ENCODE results near the gene ARID2. TPM values are rescaled to one million over a fixed set of nuclear protein-coding genes. Genes with fewer than 3 reads are reported as not detected.

ARID2 gene
- total and polyA plus RNA-seq, 9 of the 15 experiments (the other 6 are each of a cell fraction or from before 2014, with no cell fraction given): 13.4 to 41.6 (median 29.4) TPM

DNA sequence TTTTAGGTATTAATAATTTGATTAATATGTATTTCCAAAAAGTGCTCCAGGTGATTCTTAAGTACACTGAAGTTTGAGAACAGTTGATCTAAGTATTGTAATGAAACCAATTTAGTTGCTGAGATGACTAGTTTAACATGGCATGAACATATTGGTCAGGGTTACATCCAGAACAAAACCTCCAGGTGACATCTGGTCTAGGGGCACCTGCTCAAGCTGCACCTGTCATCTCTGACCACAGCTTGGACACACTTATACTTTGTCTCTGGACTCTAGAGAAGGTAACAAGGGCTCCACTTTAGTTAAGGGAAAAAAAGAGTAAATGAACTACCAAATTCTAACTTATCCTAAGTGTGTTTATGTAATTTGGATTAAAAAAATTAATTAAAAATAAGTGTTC, 8.1 kb downstream of the ARID2 start:
- Histone ChIP-seq H3K79me2 (ENCODE audit: control insufficient read depth, insufficient read depth, low read length) (peaks cover 96% of the 10 kb centered on the region), H2AFZ (ENCODE audit: low read depth, low read length) (no peak overlapping the region), H3K9me1 (ENCODE audit: control insufficient read depth, insufficient read depth, low read length) (no peaks in the 10 kb centered on the region), H4K20me1 (replicated peaks; ENCODE audit: control insufficient read depth, insufficient read depth, low read length) (no peaks in the 10 kb centered on the region), H3K9me3 (replicated peaks; ENCODE audit: control insufficient read depth, insufficient read depth, low read depth, low read length) (0 out of 2 replicates have a peak, but pooled peaks cover 1% of the 10 kb centered on the region), H3K36me3 (ENCODE audit: control insufficient read depth, insufficient read depth, low read length) (peaks cover 54% of the 10 kb centered on the region), H3K4me3 (no peak overlapping the region), H3K27me3 (ENCODE audit: control insufficient read depth in 2 of 2, insufficient read depth in 2 of 2, low read length in 2 of 2) (no peaks in the 10 kb centered on the region), H3K27ac (ENCODE audit: extremely low read depth, low read depth, low read length) (no peak overlapping the region), H3K9ac (ENCODE audit: insufficient read depth in 1 of 2, low read depth in 2 of 2, low read length in 2 of 2) (no peak overlapping the region), H3K4me2 (ENCODE audit: insufficient read depth, low read length) (no peak overlapping the region), H3K4me1 (replicated peaks in 1 of 2; ENCODE audit: control insufficient read depth in 2 of 2, insufficient read depth in 2 of 2, low read length in 2 of 2) (peaks cover 0 to 6% of the 10 kb centered on the region in 2 experiments; a peak in 1 of 5 replicates)
- no peak for DNase-seq (ENCODE audit: extremely low read depth in 1 of 4, low spot score in 3 of 4)
- TF ChIP-seq SRSF9 (IDR thresholded peaks at IDR 0.05; ENCODE audit: borderline replicate concordance, low read depth, low read length) (no peak), MEF2D (tag; conservative IDR thresholded peaks at IDR 0.05; ENCODE audit: low read depth) (no peak), CHD2 (IDR thresholded peaks at IDR 0.05; ENCODE audit: low read depth, low read length) (no peak), TCFL5 (CRISPR knock-in tag; conservative IDR thresholded peaks at IDR 0.05) (no peak), ZNF695 (CRISPR knock-in tag; IDR thresholded peaks at IDR 0.05) (no peak), ZNF561 (CRISPR knock-in tag; conservative IDR thresholded peaks at IDR 0.05) (no peak), ZNF639 (CRISPR knock-in tag; conservative IDR thresholded peaks at IDR 0.05 in 1 of 2, IDR thresholded peaks at IDR 0.05 in 1 of 2) (no peak), ZNF140 (CRISPR knock-in tag; IDR thresholded peaks at IDR 0.05) (no peak), ZNF280B (CRISPR knock-in tag; IDR thresholded peaks at IDR 0.05) (no peak), ATF6 (CRISPR knock-in tag; IDR thresholded peaks at IDR 0.05) (no peak), ZNF277 (CRISPR knock-in tag; IDR thresholded peaks at IDR 0.05; ENCODE audit: borderline replicate concordance) (no peak), TRIM25 (IDR thresholded peaks at IDR 0.05; ENCODE audit: borderline replicate concordance) (no peak)
- CTCF ChIA-PET (ENCODE audit: low intra/inter-chr PET ratio): no interaction called here
- in situ Hi-C loops (cut with MboI) (no loop called here), intact Hi-C loops (cut with micrococcal nuclease) (no loop called here)
- FAIRE-seq: no peak
- BruUV-seq (replicated peaks): no TSS peak
- POLR2A ChIA-PET: interaction anchor here (1.0 kb wide), 1 partner anchor 10 kb away, joined by 5 read pairs; no protein-coding TSS in a partner anchor
- ATAC-seq: no peak
